Measurements from ENCODE around the gene LARGE2. TPM values are rescaled to one million over a fixed set of nuclear protein-coding genes. Genes with fewer than 3 reads are reported as not detected.

The LARGE2 gene
- polyA plus RNA-seq, 6 donors from 2014 or later, result 30.6 to 84.4 (median 37.4) TPM

Other genes starting within 250 kb of the LARGE2 start
- gene SLC35C1, start 117.5 kb upstream of the LARGE2 start, polyA plus RNA-seq (ENCODE audit: low read depth in 6 of 6), result 1 to 10 TPM; 3.3 to 7.6 (median 5.7) TPM
- gene CRY2, start 75.2 kb upstream of the LARGE2 start, polyA plus RNA-seq (ENCODE audit: low read depth in 6 of 6), result 10 to 100 TPM in 5 of 6 donors, 1 to 10 TPM in 1; 10.0 to 34.2 (median 26.7) TPM
- gene MAPK8IP1, start 37.0 kb upstream of the LARGE2 start, polyA plus RNA-seq (ENCODE audit: low read depth in 6 of 6), result under 1 TPM in 5 of 6 donors, not detected in 1; 0.12 to 0.35 (median 0.20) TPM
- not detected for gene FREY1, start 15.4 kb upstream of the LARGE2 start, polyA plus RNA-seq (ENCODE audit: low read depth in 6 of 6)
- gene PEX16, start 4.8 kb upstream of the LARGE2 start, polyA plus RNA-seq (ENCODE audit: low read depth in 6 of 6), result 10 to 100 TPM; 47.4 to 64.4 (median 60.4) TPM
- gene PHF21A, start 198.8 kb downstream of the LARGE2 start, polyA plus RNA-seq (ENCODE audit: low read depth in 6 of 6), result 10 to 100 TPM in 5 of 6 donors, under 1 TPM in 1; 0.28 to 19.0 (median 12.3) TPM

Measured in naive B cell (primary cell).